Diencephalon (tissue), 1 donor: ENCODE data around the gene SUCLG1. TPM values are rescaled to one million over a fixed set of nuclear protein-coding genes. Genes with fewer than 3 reads are reported as not detected.

Experiments used
- total RNA-seq: library from RNA; depleted of rRNA; stranded (reverse); fragments of >200 nt; gene quantifications from one replicate; pipeline ENCODE4 v1.2.3, GENCODE V29; 2014

Gene SUCLG1
- total RNA-seq: 132 TPM

GRCh38 chr2:84459018-84459943 is at the start of gene SUCLG1:
Gene SUCLG1, minus strand, starts transcription at chr2:84459280. Its CDS starts 11 bp downstream, at chr2:84459269.

Other genes starting within 250 kb of the SUCLG1 start
- gene DNAH6, start 57.2 kb upstream of the SUCLG1 start, total RNA-seq: 16.1 TPM